IMR-90 (cell line): ENCODE data around the gene ALX4. TPM values are rescaled to one million over a fixed set of nuclear protein-coding genes. Genes with fewer than 3 reads are reported as not detected.

Source experiments
- ATAC-seq: fragments of 200-7000 bp; cut with Tn5 transposase; 2 replicates; pipeline ENCODE4 v1.9.1; 2020; ENCODE audit warnings: low read depth, mild to moderate bottlenecking, moderate library complexity
- BruUV-seq: library from RNA; stranded (reverse); fragments of 400-500 nt; replicated peaks from 2 replicates; lab custom pipeline; 2021; lab: Mats Ljungman, UMichigan
- CTCF ChIA-PET: fragments of 300-600 bp; formaldehyde crosslinking; extraction: SDS; loops from one replicate; lab custom pipeline; 2021; ENCODE audit warnings: antibody characterized with exemption; lab: Yijun Ruan, JAX
- POLR2A ChIA-PET: fragments of 300-600 bp; sonication (Branson Sonifier 250); formaldehyde crosslinking; loops from one replicate; lab custom pipeline; 2022; ENCODE audit warnings: antibody characterized with exemption; ENCODE audit not compliant: unreplicated experiment; lab: Charles Lee
- DNase-seq: peaks from one replicate; pipeline ENCODE4 v3.0.0; 2013
- H2AFZ ChIP-seq: replicated peaks from 2 replicates; pipeline ENCODE3; 2013; ENCODE audit warnings: low read length, mild to moderate bottlenecking; ENCODE audit not compliant: poor library complexity
- H2AK5ac ChIP-seq: 2 replicates; pipeline ENCODE4 v1.6.1; 2013; ENCODE audit warnings: low read depth, low read length, inconsistent platforms
- H2AK9ac ChIP-seq: replicated peaks from 2 replicates; pipeline ENCODE3; 2013; ENCODE audit warnings: mild to moderate bottlenecking, low read depth, low read length, moderate library complexity; ENCODE audit not compliant: poor library complexity
- H2BK120ac ChIP-seq: 2 replicates; pipeline ENCODE4 v1.6.1; 2013; ENCODE audit warnings: low read depth, low read length, inconsistent platforms
- H2BK15ac ChIP-seq: 3 replicates; pipeline ENCODE4 v1.6.1; 2013; ENCODE audit warnings: low read depth, low read length, inconsistent platforms
- H2BK20ac ChIP-seq: 2 replicates; pipeline ENCODE4 v1.6.1; 2013; ENCODE audit warnings: low read depth, mild to moderate bottlenecking, inconsistent platforms, low read length, moderate library complexity
- H2BK5ac ChIP-seq: 2 replicates; pipeline ENCODE4 v1.6.1; 2013; ENCODE audit warnings: mild to moderate bottlenecking, low read depth, low read length, inconsistent platforms; ENCODE audit not compliant: poor library complexity, severe bottlenecking
- H3K14ac ChIP-seq: replicated peaks from 2 replicates; pipeline ENCODE4 v1.6.1; 2013; ENCODE audit warnings: low read depth, low read length, inconsistent platforms
- H3K18ac ChIP-seq: 2 replicates; pipeline ENCODE4 v1.6.1; 2013; ENCODE audit warnings: low read depth, low read length, control low read depth
- H3K23ac ChIP-seq: 2 replicates; pipeline ENCODE4 v1.6.1; 2013; ENCODE audit warnings: low read depth, low read length, inconsistent platforms
- H3K27ac ChIP-seq: 2 replicates; pipeline ENCODE4 v1.5.1; 2013; ENCODE audit warnings: mild to moderate bottlenecking, control low read depth, low read length; ENCODE audit not compliant: insufficient read depth
- H3K27me3 ChIP-seq: 2 replicates; pipeline ENCODE4 v1.6.1; 2013; ENCODE audit warnings: low read length; ENCODE audit not compliant: control insufficient read depth, insufficient read depth
- H3K36me3 ChIP-seq: 2 replicates; pipeline ENCODE4 v1.6.1; 2013; ENCODE audit warnings: low read length, mixed read lengths; ENCODE audit not compliant: control insufficient read depth, insufficient read depth
- H3K4ac ChIP-seq: 2 replicates; pipeline ENCODE4 v1.6.1; 2013; ENCODE audit warnings: low read depth, low read length, inconsistent platforms
- H3K4me1 ChIP-seq: 2 replicates; pipeline ENCODE4 v1.6.1; 2013; ENCODE audit warnings: low read length, mixed read lengths; ENCODE audit not compliant: control insufficient read depth, insufficient read depth
- H3K4me2 ChIP-seq: 2 replicates; pipeline ENCODE4 v1.6.1; 2013; ENCODE audit warnings: low read depth, mild to moderate bottlenecking, control low read depth, low read length, moderate library complexity
- H3K4me3 ChIP-seq: 2 replicates; pipeline ENCODE4 v1.5.1; 2013; ENCODE audit warnings: low read depth, mild to moderate bottlenecking, control low read depth, low read length, moderate library complexity; ENCODE audit not compliant: insufficient read depth
- H3K56ac ChIP-seq: 2 replicates; pipeline ENCODE4 v1.6.1; 2013; ENCODE audit warnings: low read length, inconsistent platforms; ENCODE audit not compliant: insufficient read depth; ENCODE audit errors: extremely low read depth
- H3K79me1 ChIP-seq, 2 experiments: 2 replicates each; pipeline ENCODE4 v1.6.1; 2013; ENCODE audit warnings: low read length in 2 of 2, inconsistent platforms in 1 of 2, low read depth in 1 of 2
- H3K9ac ChIP-seq: 2 replicates; pipeline ENCODE4 v1.6.1; 2013; ENCODE audit warnings: low read depth, low read length, control low read depth
- H3K9me1 ChIP-seq: 2 replicates; pipeline ENCODE4 v1.6.1; 2013; ENCODE audit warnings: low read length, inconsistent platforms; ENCODE audit not compliant: insufficient read depth
- H3K9me3 ChIP-seq: 2 replicates; pipeline ENCODE4 v1.6.1; 2013; ENCODE audit warnings: low read length; ENCODE audit not compliant: control insufficient read depth, insufficient read depth
- H4K20me1 ChIP-seq: 2 replicates; pipeline ENCODE4 v1.6.1; 2013; ENCODE audit warnings: low read length, inconsistent platforms; ENCODE audit not compliant: insufficient read depth
- H4K5ac ChIP-seq: 2 replicates; pipeline ENCODE4 v1.6.1; 2013; ENCODE audit warnings: mild to moderate bottlenecking, low read depth, low read length, control low read depth
- H4K8ac ChIP-seq, 2 experiments: 2 replicates each; pipeline ENCODE4 v1.6.1; 2013; ENCODE audit warnings: low read depth in 2 of 2, low read length in 2 of 2, control low read depth in 1 of 2, inconsistent platforms in 1 of 2
- H4K91ac ChIP-seq: 2 replicates; pipeline ENCODE4 v1.6.1; 2013; ENCODE audit warnings: low read depth, low read length, inconsistent platforms; ENCODE audit not compliant: insufficient read depth
- BHLHE40 ChIP-seq: fragments of 150-350 bp; IDR thresholded peaks from 2 replicates; pipeline ENCODE4 v1.6.1; 2016; ENCODE audit warnings: mild to moderate bottlenecking, low read depth, low read length
- CEBPB ChIP-seq: IDR thresholded peaks from 2 replicates; pipeline ENCODE4 v1.6.1; 2012; ENCODE audit warnings: low read depth, low read length, improper control_type of control experiment
- CHD1 ChIP-seq: IDR thresholded peaks from 2 replicates; pipeline ENCODE4 v1.6.1; 2012; ENCODE audit warnings: low read depth, low read length, improper control_type of control experiment
- FOS ChIP-seq: fragments of 150-350 bp; IDR thresholded peaks from 2 replicates; pipeline ENCODE4 v1.6.1; 2016; ENCODE audit warnings: low read depth, low read length
- MAFK ChIP-seq: IDR thresholded peaks from 2 replicates; pipeline ENCODE4 v1.6.1; 2012; ENCODE audit warnings: low read depth, low read length, improper control_type of control experiment
- MAZ ChIP-seq: IDR thresholded peaks from 2 replicates; pipeline ENCODE4 v1.6.1; 2012; ENCODE audit warnings: low read depth, mild to moderate bottlenecking, low read length, improper control_type of control experiment, moderate library complexity, borderline replicate concordance
- MXI1 ChIP-seq: IDR thresholded peaks from 2 replicates; pipeline ENCODE4 v1.6.1; 2012; ENCODE audit warnings: low read depth, mild to moderate bottlenecking, low read length, moderate library complexity, borderline replicate concordance
- NFE2L2 ChIP-seq: fragments of 150-350 bp; IDR thresholded peaks from 2 replicates; pipeline ENCODE4 v1.6.1; 2016; ENCODE audit warnings: low read depth, mild to moderate bottlenecking, low read length
- POLR2A ChIP-seq: IDR thresholded peaks from 2 replicates; pipeline ENCODE4 v1.6.1; 2012; ENCODE audit warnings: mild to moderate bottlenecking, low read depth, low read length
- RAD21 ChIP-seq: IDR thresholded peaks from 2 replicates; pipeline ENCODE4 v1.6.1; 2012; ENCODE audit warnings: low read length, improper control_type of control experiment
- RCOR1 ChIP-seq: IDR thresholded peaks from 2 replicates; pipeline ENCODE4 v1.6.1; 2012; ENCODE audit warnings: mild to moderate bottlenecking, low read length, improper control_type of control experiment; ENCODE audit not compliant: insufficient replicate concordance
- RFX5 ChIP-seq: IDR thresholded peaks from 2 replicates; pipeline ENCODE4 v1.8.0; 2012; ENCODE audit warnings: low read depth, mild to moderate bottlenecking, low read length, moderate library complexity
- SMC3 ChIP-seq: fragments of 150-350 bp; IDR thresholded peaks from 2 replicates; pipeline ENCODE4 v1.6.1; 2016; ENCODE audit warnings: low read depth, mild to moderate bottlenecking, antibody characterized with exemption, low read length, moderate library complexity
- USF2 ChIP-seq: fragments of 150-350 bp; IDR thresholded peaks from 2 replicates; pipeline ENCODE4 v1.6.1; 2017; ENCODE audit warnings: mild to moderate bottlenecking, antibody characterized with exemption, low read length, low read depth
- WGBS, 2 experiments: methylation state at CpG; one replicate each; pipeline versions ENCODE4 v1.1.5 to v1.1.7; 2013; ENCODE audit warnings: missing lambda C conversion rate in 2 of 2; ENCODE audit not compliant: insufficient read length in 1 of 2; ENCODE audit errors: extremely low coverage in 2 of 2; 5-methylcytosine and 5-hydroxymethylcytosine counted together
- dilution Hi-C: fragments of 300-500 bp; cut with HindIII; formaldehyde crosslinking; loops from one replicate; pipeline ENCODE4 v1.14.3; 2018; ENCODE audit warnings: low sequenced_read_pairs; ENCODE audit not compliant: unreplicated experiment
- in situ Hi-C: fragments of 300-500 bp; cut with MboI; formaldehyde crosslinking; loops from 3 replicates; pipeline ENCODE4 v1.14.3; 2019; ENCODE audit warnings: low sequenced_read_pairs, inconsistent platforms, mixed read lengths
- intact Hi-C: fragments of 100-400 bp; cut with micrococcal nuclease; formaldehyde crosslinking; loops from 2 replicates; pipeline ENCODE4 v1.10.0; 2022
- polyA plus RNA-seq, 3 experiments: library from polyadenylated mRNA; depleted of rRNA; stranded (reverse); fragments of >200 nt; gene quantifications; 2 replicates each; pipeline ENCODE4 v1.2.3, GENCODE V29; 2012; ENCODE audit warnings: low replicate concordance in 1 of 3
- total RNA-seq: library from RNA; depleted of rRNA; stranded (reverse); fragments of >200 nt; gene quantifications from 2 replicates; pipeline ENCODE4 v1.2.3, GENCODE V29; 2012
- TF ChIP-seq, protein P1 (sequence below): conservative IDR thresholded peaks from 2 replicates; pipeline ENCODE4 v1.5.1; 2012; ENCODE audit warnings: mild to moderate bottlenecking, low read depth, low read length, improper control_type of control experiment
- TF ChIP-seq, protein P2 (sequence below): fragments of 150-350 bp; IDR thresholded peaks from 2 replicates; pipeline ENCODE4 v1.6.1; 2016; ENCODE audit warnings: low read depth, mild to moderate bottlenecking, low read length, moderate library complexity, borderline replicate concordance

Gene ALX4
- total and polyA plus RNA-seq, 2 of the 4 experiments (the other 2 are of a cell fraction): not detected

DNA sequence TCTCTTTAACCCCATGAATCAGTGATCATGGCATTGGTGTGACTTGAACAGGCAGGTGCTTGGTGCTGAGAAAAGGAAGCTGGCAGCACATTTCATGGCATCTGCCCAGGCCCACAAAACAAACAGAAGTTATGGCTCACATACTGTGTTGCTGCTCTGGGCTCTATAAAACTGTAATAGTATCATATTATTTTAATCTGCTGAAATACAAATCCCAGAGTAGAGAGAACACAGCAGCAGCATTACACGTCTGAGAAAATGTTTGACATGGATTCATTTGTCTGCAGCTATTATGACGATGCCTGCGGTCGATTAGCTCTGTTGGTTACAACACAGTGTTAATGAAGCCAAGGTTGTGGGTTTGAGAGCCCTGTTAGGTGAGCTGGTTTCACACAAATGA, 80.8 kb downstream of the ALX4 start:
- CTCF ChIA-PET: no interaction called here
- in situ Hi-C loops (no loop called here), dilution Hi-C loops (no loop called here)

More for the DNA sequence above, 80.8 kb downstream of the ALX4 start:
- Histone ChIP-seq H4K91ac (peak overlapping the region; percentile 54), H3K27me3 (no peaks in the 10 kb centered on the region), H3K9me1 (peaks cover 11% of the 10 kb centered on the region; the same call in 1 of the 2 replicates), H2BK5ac (peak overlapping the region; percentile 14), H3K56ac (no peak overlapping the region), H2BK20ac (peak overlapping the region; percentile 68), H4K8ac (peak overlapping the region; percentile 24 to 38; a peak in 3 of 4 replicates), H3K9me3 (no peaks in the 10 kb centered on the region), H2AK5ac (peak overlapping the region; percentile 14; the same call in 1 of the 2 replicates), H2AK9ac (no peak overlapping the region), H4K20me1 (no peaks in the 10 kb centered on the region), H3K18ac (peak overlapping the region; percentile 83), H3K23ac (no peak overlapping the region), H3K9ac (no peak overlapping the region; the same call in 1 of the 2 replicates), H3K79me1 (no peaks in the 10 kb centered on the region), H2AFZ (no peak overlapping the region), H3K36me3 (no peaks in the 10 kb centered on the region), H4K5ac (0 out of 2 replicates have a peak overlapping the region, but pooled peaks have one; percentile 13), H3K4me3 (no peak overlapping the region), H3K4me2 (peak overlapping the region; percentile 66; the same call in 1 of the 2 replicates), H3K27ac (peak overlapping the region; percentile 45; the same call in 1 of the 2 replicates), H2BK120ac (peak overlapping the region; percentile 74), H3K4me1 (peaks cover 9% of the 10 kb centered on the region), H2BK15ac (peak overlapping the region; percentile 81; the same call in 2 of the 3 replicates), H3K4ac (peak overlapping the region; percentile 48), H3K14ac (peak overlapping the region; percentile 27)
- WGBS, 2 experiments: 57% methylated on average over 1 of the region's 4 CpGs; no CpG with 5 or more reads in 1 of the 2 experiments
- TF ChIP-seq CEBPB: no peak
- TF ChIP-seq MAFK: no peak
- TF ChIP-seq RFX5: no peak
- TF ChIP-seq USF2: no peak
- no peak for TF ChIP-seq MAZ
- no peak for TF ChIP-seq SMC3
- no peak for TF ChIP-seq BHLHE40
- TF ChIP-seq POLR2A: no peak
- TF ChIP-seq, protein P1, sequence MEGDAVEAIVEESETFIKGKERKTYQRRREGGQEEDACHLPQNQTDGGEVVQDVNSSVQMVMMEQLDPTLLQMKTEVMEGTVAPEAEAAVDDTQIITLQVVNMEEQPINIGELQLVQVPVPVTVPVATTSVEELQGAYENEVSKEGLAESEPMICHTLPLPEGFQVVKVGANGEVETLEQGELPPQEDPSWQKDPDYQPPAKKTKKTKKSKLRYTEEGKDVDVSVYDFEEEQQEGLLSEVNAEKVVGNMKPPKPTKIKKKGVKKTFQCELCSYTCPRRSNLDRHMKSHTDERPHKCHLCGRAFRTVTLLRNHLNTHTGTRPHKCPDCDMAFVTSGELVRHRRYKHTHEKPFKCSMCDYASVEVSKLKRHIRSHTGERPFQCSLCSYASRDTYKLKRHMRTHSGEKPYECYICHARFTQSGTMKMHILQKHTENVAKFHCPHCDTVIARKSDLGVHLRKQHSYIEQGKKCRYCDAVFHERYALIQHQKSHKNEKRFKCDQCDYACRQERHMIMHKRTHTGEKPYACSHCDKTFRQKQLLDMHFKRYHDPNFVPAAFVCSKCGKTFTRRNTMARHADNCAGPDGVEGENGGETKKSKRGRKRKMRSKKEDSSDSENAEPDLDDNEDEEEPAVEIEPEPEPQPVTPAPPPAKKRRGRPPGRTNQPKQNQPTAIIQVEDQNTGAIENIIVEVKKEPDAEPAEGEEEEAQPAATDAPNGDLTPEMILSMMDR: no peak
- TF ChIP-seq NFE2L2: no peak
- TF ChIP-seq RCOR1: no peak
- no peak for TF ChIP-seq MXI1
- TF ChIP-seq CHD1: no peak
- TF ChIP-seq, protein P2, sequence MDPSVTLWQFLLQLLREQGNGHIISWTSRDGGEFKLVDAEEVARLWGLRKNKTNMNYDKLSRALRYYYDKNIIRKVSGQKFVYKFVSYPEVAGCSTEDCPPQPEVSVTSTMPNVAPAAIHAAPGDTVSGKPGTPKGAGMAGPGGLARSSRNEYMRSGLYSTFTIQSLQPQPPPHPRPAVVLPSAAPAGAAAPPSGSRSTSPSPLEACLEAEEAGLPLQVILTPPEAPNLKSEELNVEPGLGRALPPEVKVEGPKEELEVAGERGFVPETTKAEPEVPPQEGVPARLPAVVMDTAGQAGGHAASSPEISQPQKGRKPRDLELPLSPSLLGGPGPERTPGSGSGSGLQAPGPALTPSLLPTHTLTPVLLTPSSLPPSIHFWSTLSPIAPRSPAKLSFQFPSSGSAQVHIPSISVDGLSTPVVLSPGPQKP: no peak
- TF ChIP-seq RAD21: no peak
- TF ChIP-seq FOS: no peak
- ATAC-seq (no peak), DNase-seq (no peak)
- intact Hi-C loops: no loop called here
- POLR2A ChIA-PET: no interaction called here
- BruUV-seq: no TSS peak
